ENCODE data around the gene IMPDH1. TPM values are rescaled to one million over a fixed set of nuclear protein-coding genes. Genes with fewer than 3 reads are reported as not detected.
"Not testable (repeated sequence)": the region's sequence is repeated elsewhere in the genome, so short reads cannot be mapped to it uniquely, and the experiment has no call there.

Gene IMPDH1
- total RNA-seq = 10 to 100 TPM; 48.1 to 59.7 TPM

DNA sequence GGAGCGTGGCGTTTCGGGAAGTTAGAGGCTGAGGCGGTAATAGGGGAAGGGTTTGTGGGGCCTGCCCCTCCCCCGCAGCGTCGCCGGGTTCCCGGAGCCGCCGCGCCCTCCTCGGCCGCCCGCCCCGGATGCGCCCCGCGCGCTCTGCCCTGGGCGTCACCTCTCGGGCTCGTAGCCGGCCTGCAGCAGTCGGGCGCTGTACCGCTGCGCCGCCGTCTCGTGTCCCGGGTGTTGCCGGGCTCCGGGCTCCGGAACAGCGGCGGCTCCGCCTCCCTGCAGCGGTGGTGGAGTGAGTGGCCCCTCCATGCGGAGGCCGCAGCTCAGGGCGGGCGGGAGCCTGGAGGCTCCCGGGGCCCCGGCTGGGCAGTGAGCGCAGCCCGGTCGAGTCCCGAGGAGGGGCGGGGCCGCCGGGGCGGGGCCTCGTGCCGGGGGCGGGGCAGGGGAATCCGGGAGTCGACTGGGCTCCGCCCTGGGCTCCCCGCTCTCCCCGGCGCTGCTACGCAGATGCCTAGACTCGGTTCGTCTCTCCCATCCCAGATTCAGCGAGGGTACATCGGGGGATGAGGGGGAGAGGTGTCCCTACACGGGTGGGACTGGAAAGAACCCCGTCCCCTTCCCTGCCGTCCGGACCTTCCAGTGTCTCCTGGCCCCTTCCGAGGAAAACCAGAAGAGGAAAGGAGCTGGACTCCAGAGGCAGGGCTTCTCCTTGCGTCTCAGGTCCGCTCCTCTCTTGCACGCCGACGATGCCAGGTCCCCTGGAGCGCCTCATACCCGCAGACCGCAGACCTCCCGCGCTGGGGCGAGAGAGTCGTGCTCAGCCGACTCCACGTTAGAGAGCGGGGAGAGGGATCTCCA lies at the start of gene IMPDH1:
Gene IMPDH1 (minus strand): TSS at position 387 of the 855 bp plus-strand sequence. CDS start 81 bp downstream, at position 306.
- Histone ChIP-seq H3K4me1 (ENCODE audit: control insufficient read depth in 1 of 2, low read depth in 2 of 2) (peaks cover 21 to 29% of the 10 kb centered on the region in 2 donors), H3K27me3 (replicated peaks; ENCODE audit: insufficient read depth) (no peaks in the 10 kb centered on the region)

DNA sequence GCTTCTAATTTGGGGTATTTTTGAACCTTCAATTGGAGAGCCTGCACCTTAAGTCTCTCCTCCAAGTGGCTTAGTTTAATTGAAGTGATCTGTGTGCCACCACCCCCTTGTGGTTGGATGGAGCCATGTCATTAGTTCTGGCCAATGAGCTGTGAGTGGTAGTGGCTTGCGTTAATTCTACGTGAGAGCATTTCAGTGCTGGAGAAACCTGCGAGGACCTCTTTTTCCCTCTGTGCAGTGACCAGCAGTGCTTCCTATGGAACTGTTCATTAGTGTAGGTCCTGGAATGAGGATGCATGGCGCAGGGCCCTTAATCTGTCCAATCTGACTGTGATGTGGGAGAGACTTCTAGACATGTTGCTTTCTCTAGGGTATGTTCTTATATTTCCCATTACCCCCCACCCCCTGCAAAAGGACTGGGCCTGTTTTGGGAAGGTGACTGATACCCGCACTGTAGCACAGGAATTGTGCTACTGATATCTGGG lies 49.7 kb upstream of the IMPDH1 start:
- peak; percentile 33 for DNase-seq (ENCODE audit: low spot score)
- no peaks in the 10 kb centered on the region for H3K27me3 ChIP-seq (replicated peaks; ENCODE audit: insufficient read depth)

More for the DNA sequence above, at the start of gene IMPDH1:
- Histone ChIP-seq H3K4me3 (peak within 1 kb of the TSS; percentile 87), H3K9me3 (no peaks in the 10 kb centered on the region), H3K36me3 (no peaks in the 10 kb centered on the region), H3K27ac (peak within 1 kb of the TSS; percentile 90 to 92)
- TF ChIP-seq, protein P1, sequence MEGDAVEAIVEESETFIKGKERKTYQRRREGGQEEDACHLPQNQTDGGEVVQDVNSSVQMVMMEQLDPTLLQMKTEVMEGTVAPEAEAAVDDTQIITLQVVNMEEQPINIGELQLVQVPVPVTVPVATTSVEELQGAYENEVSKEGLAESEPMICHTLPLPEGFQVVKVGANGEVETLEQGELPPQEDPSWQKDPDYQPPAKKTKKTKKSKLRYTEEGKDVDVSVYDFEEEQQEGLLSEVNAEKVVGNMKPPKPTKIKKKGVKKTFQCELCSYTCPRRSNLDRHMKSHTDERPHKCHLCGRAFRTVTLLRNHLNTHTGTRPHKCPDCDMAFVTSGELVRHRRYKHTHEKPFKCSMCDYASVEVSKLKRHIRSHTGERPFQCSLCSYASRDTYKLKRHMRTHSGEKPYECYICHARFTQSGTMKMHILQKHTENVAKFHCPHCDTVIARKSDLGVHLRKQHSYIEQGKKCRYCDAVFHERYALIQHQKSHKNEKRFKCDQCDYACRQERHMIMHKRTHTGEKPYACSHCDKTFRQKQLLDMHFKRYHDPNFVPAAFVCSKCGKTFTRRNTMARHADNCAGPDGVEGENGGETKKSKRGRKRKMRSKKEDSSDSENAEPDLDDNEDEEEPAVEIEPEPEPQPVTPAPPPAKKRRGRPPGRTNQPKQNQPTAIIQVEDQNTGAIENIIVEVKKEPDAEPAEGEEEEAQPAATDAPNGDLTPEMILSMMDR (IDR thresholded peaks at IDR 0.05) = no peak
- DNase-seq (ENCODE audit: low spot score) (peak; percentile 59), ATAC-seq (ENCODE audit: insufficient number of reproducible peaks, low FRiP score, low read depth) (peak; percentile 64)

DNA sequence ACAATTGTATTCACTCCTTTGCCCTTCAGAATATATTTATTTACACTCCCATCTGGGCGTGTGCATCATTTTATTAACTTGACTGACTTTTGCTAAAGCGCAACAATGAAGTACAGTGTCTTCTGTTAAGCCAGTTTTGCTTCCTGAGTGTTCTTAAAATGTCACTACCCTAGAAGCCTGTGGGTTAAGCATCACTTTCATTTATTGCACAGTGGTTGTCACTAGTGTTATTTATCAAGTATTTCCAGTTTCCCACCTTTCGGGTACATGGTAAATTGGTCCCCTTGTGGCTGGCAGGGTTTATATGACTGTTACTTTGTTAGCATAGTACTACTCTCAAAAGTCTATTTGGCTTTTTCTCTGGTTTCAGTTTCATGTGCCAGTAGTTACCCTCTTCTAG lies 49.2 kb upstream of the IMPDH1 start:
- H3K4me3 ChIP-seq = no peak overlapping the region
- TF ChIP-seq, protein P1 (IDR thresholded peaks at IDR 0.05) = no peak
- H3K4me1 ChIP-seq (ENCODE audit: control insufficient read depth in 1 of 2, low read depth in 2 of 2) = peaks cover 21 to 52% of the 10 kb centered on the region in 2 donors
- no peak overlapping the region for H3K27ac ChIP-seq
- H3K36me3 ChIP-seq = peaks cover 4% of the 10 kb centered on the region
- H3K9me3 ChIP-seq = no peaks in the 10 kb centered on the region
- H3K27me3 ChIP-seq (replicated peaks; ENCODE audit: insufficient read depth) = no peaks in the 10 kb centered on the region
- DNase-seq (ENCODE audit: low spot score) (no peak), ATAC-seq (ENCODE audit: insufficient number of reproducible peaks, low FRiP score, low read depth) (no peak)

More for the DNA sequence above, 49.7 kb upstream of the IMPDH1 start:
- TF ChIP-seq, protein P1 (IDR thresholded peaks at IDR 0.05) = peak; percentile 73
- Histone ChIP-seq H3K4me1 (ENCODE audit: control insufficient read depth in 1 of 2, low read depth in 2 of 2) (peaks cover 18 to 49% of the 10 kb centered on the region in 2 donors), H3K4me3 (no peak overlapping the region), H3K9me3 (no peaks in the 10 kb centered on the region), H3K27ac (no peak overlapping the region), H3K36me3 (peaks cover 4% of the 10 kb centered on the region)
- ATAC-seq (ENCODE audit: insufficient number of reproducible peaks, low FRiP score, low read depth) = no peak

DNA sequence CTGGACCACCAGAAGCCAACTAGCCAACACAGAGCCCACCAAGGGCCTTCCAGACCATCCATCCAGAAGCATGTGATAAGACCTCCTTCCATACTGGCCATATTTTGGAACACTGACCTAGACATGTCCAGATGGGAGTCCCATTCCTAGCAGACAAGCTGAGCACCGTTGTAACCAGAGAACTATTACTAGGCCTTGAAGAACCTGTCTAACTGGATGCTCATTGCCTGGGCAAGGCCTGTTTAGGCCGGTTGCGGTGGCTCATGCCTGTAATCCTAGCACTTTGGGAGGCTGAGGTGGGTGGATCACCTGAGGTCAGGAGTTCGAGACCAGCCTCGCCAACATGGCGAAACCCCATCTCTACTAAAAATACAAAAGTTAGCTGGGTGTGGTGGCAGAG lies 47.6 kb upstream of the IMPDH1 start:
- not testable (repeated sequence) for DNase-seq (ENCODE audit: low spot score); H3K27me3 ChIP-seq (replicated peaks; ENCODE audit: insufficient read depth); ATAC-seq (ENCODE audit: insufficient number of reproducible peaks, low FRiP score, low read depth); H3K27ac ChIP-seq; H3K36me3 ChIP-seq; H3K4me3 ChIP-seq; H3K9me3 ChIP-seq
- peaks cover 26 to 67% of the 10 kb centered on the region in 2 donors for H3K4me1 ChIP-seq (ENCODE audit: control insufficient read depth in 1 of 2, low read depth in 2 of 2)

DNA sequence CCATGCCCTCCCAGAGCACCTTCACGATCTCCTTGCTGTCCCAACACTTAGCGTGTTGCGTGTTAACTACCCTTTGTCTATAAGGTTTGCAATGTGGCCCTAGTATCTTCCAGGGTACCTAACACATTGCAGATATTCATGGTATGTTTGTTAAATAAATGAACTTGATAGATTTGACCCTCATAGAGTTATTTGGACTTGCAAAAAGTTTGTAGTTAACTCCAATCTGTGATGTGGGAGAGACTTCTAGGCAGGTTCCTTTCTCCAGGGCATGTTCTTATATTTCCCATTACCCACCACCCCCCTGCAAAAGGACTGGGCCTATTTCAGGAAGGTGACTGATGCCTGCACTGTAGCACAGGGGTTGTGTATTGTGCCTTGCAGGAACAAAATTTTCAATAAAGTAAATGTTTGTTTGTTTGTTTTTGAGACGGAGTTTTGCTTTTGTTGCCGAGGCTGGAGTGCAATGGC lies 46.5 kb upstream of the IMPDH1 start:
- ATAC-seq (ENCODE audit: insufficient number of reproducible peaks, low FRiP score, low read depth) (no peak), DNase-seq (ENCODE audit: low spot score) (no peak)
- peaks cover 26 to 72% of the 10 kb centered on the region in 2 donors for H3K4me1 ChIP-seq (ENCODE audit: control insufficient read depth in 1 of 2, low read depth in 2 of 2)
- H3K27me3 ChIP-seq (replicated peaks; ENCODE audit: insufficient read depth) = no peaks in the 10 kb centered on the region
- peak overlapping the region; percentile 60 to 91 for H3K27ac ChIP-seq
- no peaks in the 10 kb centered on the region for H3K36me3 ChIP-seq
- peak overlapping the region; percentile 85 for H3K4me3 ChIP-seq
- TF ChIP-seq, protein P1 (IDR thresholded peaks at IDR 0.05) = no peak
- H3K9me3 ChIP-seq = no peaks in the 10 kb centered on the region

Measured in thoracic aorta (tissue), 2 donors.